Measurements from ENCODE around the gene SF3A1.

DNA sequence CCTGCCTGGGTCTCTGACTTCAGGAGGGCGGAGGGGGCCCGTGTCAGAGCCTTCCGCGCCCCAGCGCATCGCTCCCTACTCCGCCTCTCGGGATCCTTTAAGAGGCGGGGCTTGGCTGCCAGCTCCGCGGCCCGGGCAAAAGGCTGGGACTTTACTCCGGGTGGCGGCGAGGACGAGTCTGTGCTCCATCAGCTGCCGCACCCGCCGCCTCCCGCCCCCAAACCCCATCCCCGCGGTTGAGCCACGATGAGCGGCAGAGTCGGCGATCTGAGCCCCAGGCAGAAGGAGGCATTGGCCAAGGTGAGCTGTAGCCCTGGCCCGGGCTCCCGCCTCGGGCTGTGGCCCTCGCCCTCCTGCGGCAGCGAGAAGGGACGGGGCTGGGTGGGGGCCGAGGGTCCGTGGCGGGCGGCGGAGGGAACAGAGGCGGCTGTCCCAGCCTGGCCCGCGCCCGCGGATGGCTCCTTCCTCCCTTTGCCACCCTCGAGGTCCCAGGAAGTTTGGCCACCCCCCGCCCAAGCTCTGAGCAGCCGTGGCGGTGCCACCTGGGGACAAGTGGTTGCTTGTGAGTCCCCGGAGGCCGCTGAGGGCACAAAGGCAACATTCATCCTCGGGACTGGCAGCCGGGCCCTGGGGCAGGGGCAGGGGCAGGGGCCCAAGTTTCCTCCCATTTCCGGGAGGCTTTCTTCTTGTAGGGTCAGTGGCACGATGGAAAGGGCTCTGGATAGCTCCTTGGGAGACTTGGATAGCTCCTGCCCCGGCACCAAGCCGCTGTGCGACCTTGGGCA, 40.4 kb upstream of the SF3A1 start, which contains the start of gene SEC14L2:
- TF ChIP-seq, protein P1, sequence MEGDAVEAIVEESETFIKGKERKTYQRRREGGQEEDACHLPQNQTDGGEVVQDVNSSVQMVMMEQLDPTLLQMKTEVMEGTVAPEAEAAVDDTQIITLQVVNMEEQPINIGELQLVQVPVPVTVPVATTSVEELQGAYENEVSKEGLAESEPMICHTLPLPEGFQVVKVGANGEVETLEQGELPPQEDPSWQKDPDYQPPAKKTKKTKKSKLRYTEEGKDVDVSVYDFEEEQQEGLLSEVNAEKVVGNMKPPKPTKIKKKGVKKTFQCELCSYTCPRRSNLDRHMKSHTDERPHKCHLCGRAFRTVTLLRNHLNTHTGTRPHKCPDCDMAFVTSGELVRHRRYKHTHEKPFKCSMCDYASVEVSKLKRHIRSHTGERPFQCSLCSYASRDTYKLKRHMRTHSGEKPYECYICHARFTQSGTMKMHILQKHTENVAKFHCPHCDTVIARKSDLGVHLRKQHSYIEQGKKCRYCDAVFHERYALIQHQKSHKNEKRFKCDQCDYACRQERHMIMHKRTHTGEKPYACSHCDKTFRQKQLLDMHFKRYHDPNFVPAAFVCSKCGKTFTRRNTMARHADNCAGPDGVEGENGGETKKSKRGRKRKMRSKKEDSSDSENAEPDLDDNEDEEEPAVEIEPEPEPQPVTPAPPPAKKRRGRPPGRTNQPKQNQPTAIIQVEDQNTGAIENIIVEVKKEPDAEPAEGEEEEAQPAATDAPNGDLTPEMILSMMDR (IDR thresholded peaks at IDR 0.05; ENCODE audit: low read depth, low read length, missing input control) = no peak
- TF ChIP-seq, protein P2, sequence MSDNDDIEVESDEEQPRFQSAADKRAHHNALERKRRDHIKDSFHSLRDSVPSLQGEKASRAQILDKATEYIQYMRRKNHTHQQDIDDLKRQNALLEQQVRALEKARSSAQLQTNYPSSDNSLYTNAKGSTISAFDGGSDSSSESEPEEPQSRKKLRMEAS (IDR thresholded peaks at IDR 0.05) = peak; percentile 44
- TF ChIP-seq REST (IDR thresholded peaks at IDR 0.05) = peak; percentile 68

All from liver (tissue), 2 donors.